ENCODE results near the gene ELMO2. TPM values are rescaled to one million over a fixed set of nuclear protein-coding genes. Genes with fewer than 3 reads are reported as not detected.

The ELMO2 gene
- total and polyA plus RNA-seq, 2 of the 4 experiments (the other 2 are of a cell fraction): 29.2 to 52.7 TPM

- ATAC-seq (ENCODE audit: low read depth) (no peak), DNase-seq (no peak)
- no TSS peak for BruUV-seq (replicated peaks)
- H2AK5ac ChIP-seq (ENCODE audit: low read depth, low read length): no peak overlapping the region
- peaks cover 5% of the 10 kb centered on the region; the same call in 1 of the 2 replicates for H3K27me3 ChIP-seq (ENCODE audit: control insufficient read depth, insufficient read depth, low read length)
- H3K4me3 ChIP-seq (ENCODE audit: insufficient read depth, low read depth, low read length): no peak overlapping the region
- H2BK15ac ChIP-seq (ENCODE audit: low read depth, low read length): no peak overlapping the region
- no peak overlapping the region for H3K4me2 ChIP-seq (ENCODE audit: low read depth, low read length)
- H3K4me1 ChIP-seq (ENCODE audit: control insufficient read depth, insufficient read depth, low read length): no peaks in the 10 kb centered on the region
- intact Hi-C loops (cut with micrococcal nuclease) (no loop called here), in situ Hi-C loops (cut with MboI; ENCODE audit: low sequenced_read_pairs) (no loop called here), dilution Hi-C loops (cut with HindIII; ENCODE audit: low sequenced_read_pairs, unreplicated experiment) (no loop called here)
- ChIA-PET CTCF (no interaction called here), POLR2A (ENCODE audit: unreplicated experiment) (no interaction called here)
- no peak overlapping the region for H3K9ac ChIP-seq (ENCODE audit: low read depth, low read length)
- no peaks in the 10 kb centered on the region for H3K9me3 ChIP-seq (ENCODE audit: control insufficient read depth, insufficient read depth, low read length)
- H3K79me1 ChIP-seq (ENCODE audit: low read depth in 1 of 2, low read length in 2 of 2): no peaks in the 10 kb centered on the region
- H2BK120ac ChIP-seq (ENCODE audit: low read depth, low read length): no peak overlapping the region
- H3K18ac ChIP-seq (ENCODE audit: low read depth, low read length): no peak overlapping the region
- no peak overlapping the region for H3K4ac ChIP-seq (ENCODE audit: low read depth, low read length)
- H2AK9ac ChIP-seq (replicated peaks; ENCODE audit: low read depth, low read length, poor library complexity): no peak overlapping the region
- H3K36me3 ChIP-seq (ENCODE audit: control insufficient read depth, insufficient read depth, low read length): no peaks in the 10 kb centered on the region
- H4K20me1 ChIP-seq (ENCODE audit: insufficient read depth, low read length): no peaks in the 10 kb centered on the region
- H3K23ac ChIP-seq (ENCODE audit: low read depth, low read length): no peak overlapping the region
- TF ChIP-seq MAZ (IDR thresholded peaks at IDR 0.05; ENCODE audit: borderline replicate concordance, low read depth, low read length): no peak
- no peak for TF ChIP-seq CTCF (conservative IDR thresholded peaks at IDR 0.05; ENCODE audit: low read depth, low read length)
- TF ChIP-seq CEBPB (IDR thresholded peaks at IDR 0.05; ENCODE audit: low read depth, low read length): no peak
- TF ChIP-seq RFX5 (IDR thresholded peaks at IDR 0.05; ENCODE audit: low read depth, low read length): no peak
- no peak for TF ChIP-seq ELK1 (IDR thresholded peaks at IDR 0.05; ENCODE audit: borderline replicate concordance, low read depth, low read length)
- TF ChIP-seq MAFK (IDR thresholded peaks at IDR 0.05; ENCODE audit: low read depth, low read length): no peak
- TF ChIP-seq RAD21 (IDR thresholded peaks at IDR 0.05; ENCODE audit: low read length): no peak
- TF ChIP-seq MXI1 (IDR thresholded peaks at IDR 0.05; ENCODE audit: borderline replicate concordance, low read depth, low read length): no peak
- TF ChIP-seq BHLHE40 (IDR thresholded peaks at IDR 0.05; ENCODE audit: low read depth, low read length): no peak
- TF ChIP-seq NFE2L2 (IDR thresholded peaks at IDR 0.05; ENCODE audit: low read depth, low read length): no peak
- TF ChIP-seq FOS (IDR thresholded peaks at IDR 0.05; ENCODE audit: low read depth, low read length): no peak
- TF ChIP-seq USF2 (IDR thresholded peaks at IDR 0.05; ENCODE audit: low read depth, low read length): no peak
- TF ChIP-seq POLR2A (IDR thresholded peaks at IDR 0.05; ENCODE audit: low read depth, low read length): no peak
- TF ChIP-seq RCOR1 (IDR thresholded peaks at IDR 0.05; ENCODE audit: insufficient replicate concordance, low read length): no peak
- H4K8ac ChIP-seq (ENCODE audit: low read depth in 2 of 2, low read length in 2 of 2): no peak overlapping the region
- H3K14ac ChIP-seq (replicated peaks; ENCODE audit: low read depth, low read length): no peak overlapping the region
- H4K5ac ChIP-seq (ENCODE audit: low read depth, low read length): no peak overlapping the region
- H3K9me1 ChIP-seq (ENCODE audit: insufficient read depth, low read length): peaks cover 2% of the 10 kb centered on the region; the same call in 1 of the 2 replicates
- H2AFZ ChIP-seq (replicated peaks; ENCODE audit: low read length, poor library complexity): no peak overlapping the region
- H3K27ac ChIP-seq (ENCODE audit: insufficient read depth, low read length): no peak overlapping the region
- H2BK20ac ChIP-seq (ENCODE audit: low read depth, low read length): no peak overlapping the region
- H4K91ac ChIP-seq (ENCODE audit: insufficient read depth, low read depth, low read length): no peak overlapping the region
- H3K56ac ChIP-seq (ENCODE audit: extremely low read depth, insufficient read depth, low read length): no peak overlapping the region
- no peak overlapping the region for H2BK5ac ChIP-seq (ENCODE audit: low read depth, low read length, poor library complexity, severe bottlenecking)
Measured at GRCh38 chr20:46434597-46434996, 28.2 kb upstream of the ELMO2 start.
